Activated gamma-delta T cell treated with Interleukin-2 at 50 U/mL for 16 hours (primary cell): ENCODE data around the gene PLAGL2.

ENCODE experiments used
- DNase-seq: peaks from one replicate; pipeline ENCODE4 v3.0.0-alpha.2; 2020

Gene PLAGL2

GRCh38 chr20:32229251-32229747 is 21.8 kb upstream of the PLAGL2 start:
- no peak for DNase-seq

GRCh38 chr20:32227744-32228688 is 20.5 kb upstream of the PLAGL2 start:
- no peak for DNase-seq

GRCh38 chr20:32227306-32227705 is 19.8 kb upstream of the PLAGL2 start:
- no peak for DNase-seq

- no peak for DNase-seq
These were observed 18.8 kb upstream of the PLAGL2 start for GRCh38 chr20:32226391-32226790.

GRCh38 chr20:32224463-32224862 is 16.9 kb upstream of the PLAGL2 start:
- no peak for DNase-seq

- no peak for DNase-seq
These were observed 10.8 kb upstream of the PLAGL2 start for GRCh38 chr20:32218156-32218900.

- DNase-seq: no peak
These were observed 8.9 kb upstream of the PLAGL2 start for GRCh38 chr20:32216179-32217142.

GRCh38 chr20:32215729-32216128 is 8.2 kb upstream of the PLAGL2 start:
- no peak for DNase-seq

GRCh38 chr20:32215147-32215546 is 7.6 kb upstream of the PLAGL2 start:
- no peak for DNase-seq

- DNase-seq: no peak
These were observed 6.3 kb upstream of the PLAGL2 start for GRCh38 chr20:32213870-32214269.

GRCh38 chr20:32209850-32210605 is 2.5 kb upstream of the PLAGL2 start:
- no peak for DNase-seq

GRCh38 chr20:32208499-32209154 is 1.1 kb upstream of the PLAGL2 start:
- no peak for DNase-seq

- DNase-seq: no peak
These were observed 550 bp downstream of the PLAGL2 start for GRCh38 chr20:32206760-32207625.

- DNase-seq: no peak
These were observed 1.4 kb downstream of the PLAGL2 start for GRCh38 chr20:32205843-32206759.

GRCh38 chr20:32205110-32205842 is 2.3 kb downstream of the PLAGL2 start:
- DNase-seq: no peak

GRCh38 chr20:32204205-32205109 is 3.1 kb downstream of the PLAGL2 start:
- no peak for DNase-seq
